Measurements from ENCODE around the gene CGREF1. TPM values are rescaled to one million over a fixed set of nuclear protein-coding genes. Genes with fewer than 3 reads are reported as not detected.

Gene CGREF1
- polyA plus RNA-seq, 3 donors, result 3.3 to 12.7 (median 5.0) TPM

DNA sequence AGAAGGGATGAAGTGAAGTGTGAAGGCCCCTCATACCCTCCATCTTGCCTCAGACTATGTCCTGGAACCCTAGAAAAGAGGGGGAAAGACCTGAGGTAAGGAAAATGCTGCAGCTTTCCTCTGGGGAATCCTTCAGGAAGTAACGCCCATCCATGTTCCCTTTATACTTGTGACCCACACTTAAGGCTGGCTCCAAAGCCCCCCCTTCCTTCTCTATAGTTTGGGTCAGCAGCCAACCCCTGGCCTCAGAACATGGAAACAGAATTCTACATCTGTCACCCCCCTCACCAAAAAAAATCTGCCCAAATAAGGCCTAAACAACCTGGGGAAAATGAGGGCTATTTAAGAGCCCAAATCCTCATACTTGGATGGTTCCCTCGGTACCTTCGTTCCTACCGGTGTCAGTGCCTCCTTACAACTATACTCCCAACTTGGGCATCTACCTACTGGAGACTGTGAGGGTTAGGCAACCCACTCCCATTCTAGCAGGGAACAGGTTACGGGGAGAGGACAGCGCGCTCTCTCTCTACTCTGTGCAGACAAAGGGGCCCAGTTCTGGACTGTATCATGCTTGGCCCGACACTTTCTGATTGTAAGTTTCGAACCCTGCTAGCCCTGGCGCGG lies 48.2 kb downstream of the CGREF1 start:
- WGBS, 3 donors, result 2 to 3% (median 3%) methylated on average over 11 of the region's 11 CpGs
- peak overlapping the region; percentile 23 for H3K27ac ChIP-seq (ENCODE audit: low read depth, low read length)

DNA sequence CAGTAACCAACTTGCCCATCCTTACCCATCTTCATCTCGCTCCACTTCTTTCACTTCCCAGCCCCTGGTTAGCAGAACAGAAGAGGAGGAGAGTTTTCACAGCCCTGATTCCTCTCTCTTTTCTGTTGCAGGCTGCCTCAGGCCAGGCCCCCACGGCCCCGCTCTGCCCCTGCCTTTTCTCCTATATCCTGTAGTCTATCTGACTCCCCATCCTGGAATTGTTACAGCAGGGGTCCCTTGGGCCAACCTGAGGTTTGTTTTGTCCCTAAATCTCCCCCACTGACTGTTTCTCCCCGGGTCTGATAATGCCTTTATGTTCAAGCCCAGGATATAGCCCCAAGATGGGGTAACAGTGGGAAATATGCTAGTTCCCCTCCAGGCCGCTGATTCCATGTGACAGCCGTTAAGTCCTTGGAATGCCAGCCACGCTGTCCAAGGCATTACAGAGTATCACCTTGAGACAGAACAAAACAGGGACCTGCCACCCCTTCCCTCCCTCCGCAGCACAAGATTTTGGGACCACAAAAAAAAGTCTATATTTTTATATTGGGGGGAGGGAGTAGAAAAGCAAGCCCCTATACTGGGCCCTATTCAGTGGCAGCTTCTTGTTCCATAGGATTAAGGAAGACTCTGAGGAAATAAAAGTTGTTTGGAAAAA lies 48.8 kb downstream of the CGREF1 start:
- no peak overlapping the region for H3K27ac ChIP-seq (ENCODE audit: low read depth, low read length)
- WGBS, 3 donors, result 70 to 79% (median 78%) methylated on average over 8 of the region's 8 CpGs

DNA sequence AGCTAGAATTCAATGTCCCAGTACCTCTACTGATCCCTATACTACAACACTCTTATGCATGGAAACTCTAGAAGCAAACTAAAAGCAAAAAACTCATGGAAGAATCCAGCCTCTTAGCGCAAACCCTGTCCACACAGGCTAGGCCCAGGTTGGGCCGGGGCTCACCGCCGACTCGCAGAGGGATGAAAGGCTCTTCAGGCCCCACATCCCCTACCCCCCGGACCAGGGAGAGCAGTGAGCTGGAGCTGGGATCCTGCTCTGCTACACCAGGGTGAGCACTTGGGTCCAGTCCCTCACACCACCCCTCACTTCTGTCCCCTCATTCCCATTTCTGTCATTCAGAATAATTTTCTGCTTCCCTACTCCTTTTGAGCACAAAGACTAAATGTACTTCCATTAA lies 49.5 kb downstream of the CGREF1 start:
- H3K27ac ChIP-seq (ENCODE audit: low read depth, low read length), result no peak overlapping the region
- WGBS, 3 donors, result 91 to 97% (median 92%) methylated on average over 6 of the region's 6 CpGs

DNA sequence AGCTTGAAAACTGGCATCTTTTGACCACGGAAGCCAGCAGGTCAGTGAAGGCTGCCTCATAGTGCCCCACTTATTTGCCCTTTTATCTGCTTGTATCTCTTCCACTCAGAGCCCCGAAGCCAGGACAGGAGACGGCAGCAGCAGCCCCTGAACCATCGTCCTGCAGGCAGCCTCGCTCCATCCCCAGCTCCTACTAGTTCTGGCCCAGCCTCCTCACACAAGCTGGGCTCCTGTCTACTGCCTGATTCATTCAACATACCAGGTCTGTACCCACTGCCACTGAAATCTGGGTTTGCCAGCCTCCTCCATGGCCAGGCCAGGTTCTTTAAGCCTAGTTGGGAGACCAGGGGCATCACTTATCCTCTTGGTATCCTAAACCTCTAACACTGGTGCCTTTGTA lies 51.5 kb downstream of the CGREF1 start:
- no peak overlapping the region for H3K27ac ChIP-seq (ENCODE audit: low read depth, low read length)
- WGBS, 3 donors, result 93 to 96% (median 93%) methylated on average over 5 of the region's 5 CpGs

DNA sequence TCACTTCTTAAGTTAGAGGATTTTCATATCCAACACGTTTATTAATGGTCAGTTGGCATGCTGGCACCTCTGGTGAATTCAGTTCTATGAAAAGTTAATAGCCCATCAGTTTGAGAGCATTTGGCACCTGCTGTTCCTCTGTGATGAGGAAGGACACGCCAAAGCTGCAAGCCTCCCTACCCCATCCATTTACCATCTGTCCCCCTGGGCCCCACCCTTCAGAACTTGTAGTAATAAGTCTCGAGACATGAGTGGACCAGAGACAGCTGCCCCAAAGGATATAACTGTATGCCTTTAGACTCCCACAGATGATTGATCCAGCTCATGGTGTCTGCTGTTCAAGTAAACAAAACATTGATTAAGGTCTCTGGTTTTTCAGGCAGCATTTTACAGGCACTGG lies 53.8 kb downstream of the CGREF1 start:
- no peak overlapping the region for H3K27ac ChIP-seq (ENCODE audit: low read depth, low read length)
- 84 to 87% (median 85%) methylated on average over 3 of the region's 3 CpGs for WGBS, 3 donors

DNA sequence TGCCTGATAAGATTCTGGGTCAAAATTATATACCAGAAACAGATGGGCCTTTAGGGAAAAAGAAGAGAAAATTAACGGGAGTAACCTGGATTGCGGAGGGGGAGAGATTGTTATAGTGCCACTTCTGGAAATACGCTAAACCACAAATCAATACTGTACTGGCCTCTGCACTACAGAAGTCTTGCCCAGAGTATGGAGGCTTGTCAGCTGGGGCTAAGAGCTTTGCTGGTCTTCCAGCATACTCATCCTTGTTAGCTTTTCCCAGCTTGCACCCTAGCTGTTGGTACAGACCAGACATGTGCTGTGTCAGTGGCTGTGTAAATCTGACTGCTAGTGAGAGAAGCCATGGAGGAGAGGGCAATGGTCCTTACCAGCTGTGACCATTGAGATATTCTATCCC lies 58.6 kb downstream of the CGREF1 start:
- WGBS, 3 donors, result 80 to 91% (median 90%) methylated on average over 3 of the region's 3 CpGs
- no peak overlapping the region for H3K27ac ChIP-seq (ENCODE audit: low read depth, low read length)

DNA sequence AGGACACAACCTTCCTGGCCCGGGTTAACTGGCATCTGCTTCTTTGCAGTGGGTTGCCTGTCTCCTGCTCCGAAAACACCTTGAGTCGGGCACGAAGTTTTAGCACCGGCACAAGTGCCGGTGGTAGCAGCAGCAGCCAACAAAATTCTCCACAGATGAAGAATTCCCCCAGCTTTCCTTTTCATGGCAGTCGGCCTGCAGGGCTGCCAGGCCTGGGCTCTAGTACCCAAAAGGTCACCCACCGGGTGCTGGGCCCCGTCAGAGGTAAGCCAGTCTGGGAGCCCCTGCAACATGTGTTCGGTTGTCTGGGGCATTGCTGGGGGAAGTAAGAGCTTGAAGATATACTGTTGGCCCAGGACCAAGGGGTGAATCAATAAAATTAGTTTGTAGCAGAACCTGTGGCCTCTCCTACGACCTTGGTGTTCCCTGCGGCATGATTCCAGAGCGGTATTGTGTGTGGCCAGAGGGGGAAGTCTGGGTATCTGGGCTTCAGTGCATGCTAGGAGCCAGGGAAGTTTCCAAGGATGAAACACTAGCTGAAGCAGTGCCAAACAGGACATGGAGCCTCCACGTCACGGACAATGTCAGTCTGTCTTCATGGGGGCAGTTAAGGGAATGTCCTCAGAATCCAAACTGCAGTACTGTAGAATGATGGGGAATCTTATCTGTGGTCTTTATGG lies 59.6 kb downstream of the CGREF1 start:
- H3K27ac ChIP-seq (ENCODE audit: low read depth, low read length), result no peak overlapping the region
- WGBS, 3 donors, result 37 to 81% (median 72%) methylated on average over 15 of the region's 15 CpGs

DNA sequence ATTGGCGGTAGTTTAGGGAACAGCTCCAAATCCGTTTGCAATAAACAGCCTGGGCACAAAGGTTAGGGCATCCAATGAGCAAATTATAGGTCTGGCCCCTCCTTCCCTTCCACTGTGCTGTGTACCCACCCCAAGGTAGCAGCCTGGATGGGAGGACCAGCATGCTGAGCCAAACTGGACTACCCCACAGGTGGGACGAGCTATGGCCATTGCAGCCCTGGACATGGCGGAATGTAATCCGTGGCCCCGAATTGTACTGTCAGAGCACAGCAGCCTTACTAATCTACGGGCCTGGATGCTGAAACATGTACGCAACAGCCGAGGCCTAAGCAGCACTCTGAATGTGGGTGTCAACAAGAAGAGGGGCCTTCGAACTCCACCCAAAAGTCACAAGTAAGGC lies 60.7 kb downstream of the CGREF1 start:
- 94 to 95% (median 94%) methylated on average over 10 of the region's 10 CpGs for WGBS, 3 donors

DNA sequence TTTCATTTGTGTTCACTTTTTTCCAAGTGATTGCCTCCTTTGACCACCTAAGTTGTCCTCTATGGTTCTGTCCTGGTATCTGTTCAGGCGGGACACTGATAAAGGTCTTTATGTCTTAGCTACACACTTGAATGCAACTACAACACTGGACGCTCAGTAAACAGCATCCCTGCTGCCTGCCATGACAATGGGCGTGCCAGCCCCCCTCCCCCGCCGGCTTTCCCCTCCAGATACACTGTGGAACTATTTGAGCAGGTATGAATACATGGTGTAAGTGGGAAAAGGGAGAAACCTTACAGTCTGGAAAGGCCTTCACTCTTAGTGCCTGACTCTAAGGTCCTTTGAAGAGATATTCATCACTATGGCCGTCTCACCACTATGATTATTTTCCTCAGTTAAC lies 61.7 kb downstream of the CGREF1 start:
- WGBS, 3 donors, result 91 to 95% (median 95%) methylated on average over 6 of the region's 6 CpGs

More for the DNA sequence above, 60.7 kb downstream of the CGREF1 start:
- no peak overlapping the region for H3K27ac ChIP-seq (ENCODE audit: low read depth, low read length)

DNA sequence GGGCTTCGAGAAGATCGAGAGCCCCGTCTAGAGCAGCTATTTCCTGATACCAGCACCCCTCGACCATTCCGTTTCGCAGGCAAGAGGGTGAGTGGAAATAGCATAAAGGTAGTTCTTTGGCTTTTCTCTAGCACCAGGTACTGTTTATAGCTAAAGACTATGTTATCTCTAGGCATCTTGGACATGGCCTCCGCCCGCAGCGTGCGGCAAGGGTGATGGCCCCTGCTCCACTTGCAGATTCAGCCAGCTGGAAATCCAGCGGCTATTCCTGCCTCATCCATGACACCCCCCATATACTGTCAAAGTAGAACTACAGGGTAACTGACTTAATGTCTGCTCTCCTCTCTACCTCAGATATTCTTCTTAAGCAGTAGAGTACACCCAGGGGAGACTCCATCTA lies 64.2 kb downstream of the CGREF1 start:
- 95% methylated on average over 11 of the region's 11 CpGs for WGBS, 3 donors

More for the DNA sequence above, 61.7 kb downstream of the CGREF1 start:
- H3K27ac ChIP-seq (ENCODE audit: low read depth, low read length), result no peak overlapping the region

DNA sequence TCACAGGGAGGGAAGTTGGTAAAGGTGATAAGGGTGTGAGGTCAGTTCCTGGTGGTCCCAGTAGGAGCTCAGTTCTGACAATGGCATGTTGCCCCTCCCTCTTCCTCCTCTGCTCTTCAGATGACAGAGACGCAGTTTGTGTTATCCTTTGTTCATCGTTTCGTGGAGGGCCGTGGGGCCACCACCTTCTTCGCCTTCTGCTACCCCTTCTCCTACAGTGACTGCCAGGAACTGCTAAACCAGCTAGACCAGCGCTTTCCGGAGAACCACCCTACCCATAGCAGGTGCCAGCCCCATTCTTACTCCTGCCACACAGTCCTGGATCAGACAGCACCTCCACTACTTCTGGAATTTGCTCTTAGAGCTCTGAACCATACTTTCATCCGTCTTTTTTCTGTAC lies 65.2 kb downstream of the CGREF1 start:
- H3K27ac ChIP-seq (ENCODE audit: low read depth, low read length), result no peak overlapping the region
- WGBS, 3 donors, result 84 to 94% (median 91%) methylated on average over 8 of the region's 8 CpGs

More for the DNA sequence above, 64.2 kb downstream of the CGREF1 start:
- no peak overlapping the region for H3K27ac ChIP-seq (ENCODE audit: low read depth, low read length)

DNA sequence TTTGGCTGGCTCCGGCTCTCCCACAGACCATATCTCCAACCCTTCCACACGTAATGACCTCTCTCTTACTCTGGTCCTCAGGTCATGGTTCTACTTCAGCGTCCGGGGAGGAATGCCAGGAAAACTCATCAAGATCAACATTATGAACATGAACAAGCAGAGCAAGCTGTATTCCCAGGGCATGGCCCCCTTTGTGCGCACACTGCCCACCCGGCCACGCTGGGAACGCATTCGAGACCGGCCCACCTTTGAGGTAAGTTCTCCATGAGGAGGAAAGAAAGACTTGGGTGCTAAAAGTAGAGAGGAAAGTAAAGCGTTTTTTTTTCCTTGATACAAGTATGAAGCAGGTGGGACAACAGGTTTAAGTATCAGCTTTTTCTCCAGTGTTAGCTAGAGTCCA lies 65.6 kb downstream of the CGREF1 start:
- no peak overlapping the region for H3K27ac ChIP-seq (ENCODE audit: low read depth, low read length)
- 87 to 91% (median 88%) methylated on average over 11 of the region's 11 CpGs for WGBS, 3 donors

DNA sequence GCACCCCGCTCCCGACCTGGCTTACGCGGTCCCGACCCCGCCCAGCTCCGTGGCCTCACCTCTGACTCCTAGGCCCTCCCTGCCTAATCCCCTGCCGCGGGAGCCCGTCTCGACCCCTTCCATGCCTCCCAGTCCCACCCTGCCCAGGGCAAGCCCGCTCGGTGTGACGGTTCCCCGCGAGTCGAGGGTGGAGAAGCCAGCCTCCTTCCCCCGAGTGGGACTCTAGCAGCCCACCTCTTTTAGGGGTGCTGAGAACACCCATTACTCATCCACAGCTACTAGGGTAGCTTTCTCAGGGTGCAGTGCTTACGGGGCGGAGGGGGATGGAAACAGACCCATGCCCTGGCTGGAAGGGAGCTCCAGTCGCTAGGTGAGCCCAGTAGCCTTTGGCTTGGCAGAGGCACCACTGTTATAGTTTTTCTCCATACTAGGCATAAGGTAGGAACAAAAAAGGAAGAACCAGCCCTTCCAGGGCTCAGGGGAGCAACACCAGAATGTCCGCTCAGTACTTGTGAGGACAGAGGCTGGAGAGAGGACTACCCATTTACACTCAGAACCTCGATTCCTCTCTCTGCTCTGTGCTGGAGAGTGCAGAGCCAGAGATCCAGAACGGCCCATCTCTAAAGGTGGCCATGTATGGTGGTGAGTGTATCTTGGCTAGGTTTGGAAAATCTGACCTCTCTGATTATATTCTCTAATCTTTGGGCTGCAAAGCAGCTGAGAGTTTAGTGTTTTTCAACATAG lies 66.9 kb downstream of the CGREF1 start:
- no peak overlapping the region for H3K27ac ChIP-seq (ENCODE audit: low read depth, low read length)
- 3 to 6% (median 6%) methylated on average over 17 to 24 of the region's 24 CpGs for WGBS, 3 donors

DNA sequence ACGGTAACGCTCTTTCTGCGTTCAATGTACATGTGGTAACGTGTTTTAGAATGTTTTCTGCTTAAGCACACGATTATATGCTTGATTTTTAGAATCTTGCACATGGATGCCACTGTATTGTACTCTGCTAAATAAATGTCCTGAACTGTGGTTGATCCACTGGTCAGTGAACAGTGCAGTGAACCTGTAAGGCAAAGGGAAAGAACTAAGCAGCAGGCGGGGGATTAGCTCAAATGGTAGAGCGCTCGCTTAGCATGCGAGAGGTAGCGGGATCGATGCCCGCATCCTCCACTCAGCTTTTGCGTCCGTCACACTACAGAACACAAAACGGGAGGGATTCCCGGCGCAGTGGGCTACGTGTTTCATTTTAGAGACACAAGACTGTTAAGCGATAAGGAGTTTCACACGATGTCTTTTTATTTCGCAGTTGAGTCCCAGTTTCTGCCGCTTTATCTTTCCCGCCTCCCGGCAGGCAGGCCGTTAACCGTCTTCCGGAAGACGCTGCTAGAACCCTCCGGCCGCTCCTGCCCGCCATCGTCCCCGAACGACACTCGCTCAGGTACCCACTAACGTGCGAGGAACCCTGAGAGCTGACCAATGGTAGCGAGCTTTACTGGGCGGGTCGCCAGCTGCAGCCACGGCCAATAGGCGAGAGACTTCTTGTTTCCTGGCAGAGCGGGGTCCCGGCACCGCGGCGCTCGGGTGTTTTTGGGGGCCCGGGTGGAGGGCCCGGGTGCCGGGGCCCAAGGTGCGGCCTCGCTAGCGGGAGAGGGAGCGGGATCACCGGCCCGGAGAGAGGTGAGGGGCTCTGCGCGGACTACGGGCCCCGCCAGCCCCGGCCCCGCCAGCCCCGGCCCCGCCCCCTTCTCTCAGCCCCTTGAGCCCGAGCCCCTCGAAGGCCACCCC lies 67.7 kb downstream of the CGREF1 start, which contains the start of gene AGBL5:
TSS of gene AGBL5 (plus strand) at position 673 of the 906 bp plus-strand sequence. CDS start 1,291 bp downstream, outside the sequence.
- H3K27ac ChIP-seq (ENCODE audit: low read depth, low read length), result peak within 1 kb of the TSS; percentile 34
- WGBS, 3 donors, result 0% methylated on average over 63 to 67 of the region's 67 CpGs
